ENCODE measurements around the gene PRKAG2. TPM values are rescaled to one million over a fixed set of nuclear protein-coding genes. Genes with fewer than 3 reads are reported as not detected.

PRKAG2 gene
- polyA plus RNA-seq, 3 donors: 29.2 to 59.8 (median 30.9) TPM

GRCh38 chr7:151511270-151511669 is 365.6 kb downstream of the PRKAG2 start:
- TF ChIP-seq CTCF (IDR thresholded peaks at IDR 0.05): no peak
- WGBS (ENCODE audit: insufficient coverage): 96% methylated on average over 3 of the region's 4 CpGs
- peak overlapping the region in 3 of 7 donors; percentile 24 to 66 (median 49) for H3K27ac Mint-ChIP-seq
- Histone ChIP-seq H3K79me2 (ENCODE audit: insufficient read depth, low read length) (peaks cover 100% of the 10 kb centered on the region), H3K4me3 (replicated peaks in 1 of 3; ENCODE audit: low read depth in 2 of 3, low read length in 3 of 3) (no peak overlapping the region), H2AFZ (ENCODE audit: insufficient read depth, low read depth, low read length, poor library complexity, severe bottlenecking) (no peak overlapping the region), H3K9ac (ENCODE audit: insufficient read depth, low read length, poor library complexity, severe bottlenecking) (no peak overlapping the region), H3K27ac (ENCODE audit: low read depth in 1 of 2, low read length in 2 of 2) (peak overlapping the region in 1 of 2 donors; percentile 49), H4K20me1 (ENCODE audit: insufficient read depth, low read length) (peaks cover 100% of the 10 kb centered on the region), H3K4me2 (replicated peaks; ENCODE audit: extremely low read depth, low read length, poor library complexity, severe bottlenecking) (no peak overlapping the region), H3K9me3 (replicated peaks in 1 of 2; ENCODE audit: control insufficient read depth in 1 of 2, insufficient read depth in 1 of 2, low read length in 2 of 2) (no peaks in the 10 kb centered on the region), H3K4me1 (ENCODE audit: control insufficient read depth in 1 of 2, insufficient read depth in 2 of 2, low read length in 2 of 2) (peaks cover 33 to 52% of the 10 kb centered on the region in 2 donors), H3K36me3 (replicated peaks in 1 of 2; ENCODE audit: control insufficient read depth in 1 of 2, insufficient read depth in 2 of 2, low read length in 2 of 2) (no peaks in the 10 kb centered on the region), H3K27me3 (ENCODE audit: control insufficient read depth in 2 of 2, insufficient read depth in 2 of 2, low read length in 2 of 2) (no peaks in the 10 kb centered on the region)
- no peak for DNase-seq
- H3K4me3 Mint-ChIP-seq: no peak overlapping the region
- H3K36me3 Mint-ChIP-seq: peaks cover 2 to 3% of the 10 kb centered on the region in 2 donors
- intact Hi-C loops (cut with micrococcal nuclease): loop anchor here (10.0 kb wide), 2 partner anchors 244 to 286 kb away; partner anchors contain the start of gene ABCF2 (in 1 of the 2)
- no peaks in the 10 kb centered on the region for H3K9me3 Mint-ChIP-seq
- no peaks in the 10 kb centered on the region for H3K27me3 Mint-ChIP-seq (ENCODE audit: low read depth in 3 of 3)
- H3K4me1 Mint-ChIP-seq: peaks cover 72% of the 10 kb centered on the region

GRCh38 chr7:151509670-151510333 is 367.1 kb downstream of the PRKAG2 start:
- intact Hi-C loops (cut with micrococcal nuclease): loop anchor here (10.0 kb wide), 2 partner anchors 245 to 285 kb away; partner anchors contain the start of gene ABCF2 (in 1 of the 2)

More at GRCh38 chr7:151509670-151510333, 367.1 kb downstream of the PRKAG2 start:
- Histone ChIP-seq H3K9me3 (replicated peaks in 1 of 2; ENCODE audit: control insufficient read depth in 1 of 2, insufficient read depth in 1 of 2, low read length in 2 of 2) (no peaks in the 10 kb centered on the region), H2AFZ (ENCODE audit: insufficient read depth, low read depth, low read length, poor library complexity, severe bottlenecking) (no peak overlapping the region), H3K4me3 (replicated peaks in 1 of 3; ENCODE audit: low read depth in 2 of 3, low read length in 3 of 3) (no peak overlapping the region), H3K79me2 (ENCODE audit: insufficient read depth, low read length) (peaks cover 100% of the 10 kb centered on the region), H3K27me3 (ENCODE audit: control insufficient read depth in 2 of 2, insufficient read depth in 2 of 2, low read length in 2 of 2) (no peaks in the 10 kb centered on the region), H3K36me3 (replicated peaks in 1 of 2; ENCODE audit: control insufficient read depth in 1 of 2, insufficient read depth in 2 of 2, low read length in 2 of 2) (no peaks in the 10 kb centered on the region), H3K4me1 (ENCODE audit: control insufficient read depth in 1 of 2, insufficient read depth in 2 of 2, low read length in 2 of 2) (peaks cover 19 to 37% of the 10 kb centered on the region in 2 donors), H3K4me2 (replicated peaks; ENCODE audit: extremely low read depth, low read length, poor library complexity, severe bottlenecking) (no peak overlapping the region), H3K9ac (ENCODE audit: insufficient read depth, low read length, poor library complexity, severe bottlenecking) (no peak overlapping the region), H3K27ac (ENCODE audit: low read depth in 1 of 2, low read length in 2 of 2) (peak overlapping the region in 1 of 2 donors; percentile 51), H4K20me1 (ENCODE audit: insufficient read depth, low read length) (peaks cover 100% of the 10 kb centered on the region)
- Mint-ChIP-seq H3K4me1 (peaks cover 63% of the 10 kb centered on the region), H3K27me3 (ENCODE audit: low read depth in 3 of 3) (no peaks in the 10 kb centered on the region), H3K36me3 (peaks cover 2 to 6% of the 10 kb centered on the region in 2 donors), H3K27ac (peak overlapping the region in 4 of 7 donors; percentile 43 to 74 (median 52)), H3K9me3 (no peaks in the 10 kb centered on the region), H3K4me3 (no peak overlapping the region)
- 85% methylated on average over 5 of the region's 5 CpGs for WGBS (ENCODE audit: insufficient coverage)
- TF ChIP-seq CTCF (IDR thresholded peaks at IDR 0.05): no peak
- DNase-seq: no peak
